MCF 10A (cell line): Measurements from ENCODE around the gene DNM3. TPM values are rescaled to one million over a fixed set of nuclear protein-coding genes. Genes with fewer than 3 reads are reported as not detected.

Source experiments
- BruUV-seq: library from RNA; stranded (reverse); fragments of 400-500 nt; replicated peaks from 2 replicates; lab custom pipeline; 2021; lab: Mats Ljungman, UMichigan
- CTCF ChIA-PET: fragments of 300-600 bp; sonication (Branson Sonifier 250); formaldehyde crosslinking; extraction: SDS; loops from one replicate; lab custom pipeline; 2021; ENCODE audit warnings: antibody characterized with exemption, inconsistent platforms; lab: Yijun Ruan, JAX
- POLR2A ChIA-PET: fragments of 300-600, 350-650 bp; sonication (Branson Sonifier 250); formaldehyde crosslinking; extraction: SDS; loops from one replicate; lab custom pipeline; 2020; ENCODE audit warnings: antibody characterized with exemption, inconsistent platforms; lab: Yijun Ruan, JAX
- DNase-seq: peaks from one replicate; pipeline ENCODE4 v3.0.0-alpha.2; 2018; ENCODE audit not compliant: unreplicated experiment
- H3K27ac Mint-ChIP-seq: one replicate; pipeline ENCODE4 v1.8.0; 2022; ENCODE audit warnings: mild to moderate bottlenecking, low read depth, mixed read lengths; ENCODE audit not compliant: unreplicated experiment
- H3K27me3 Mint-ChIP-seq: one replicate; pipeline ENCODE4 v1.8.0; 2022; ENCODE audit warnings: mixed read lengths; ENCODE audit not compliant: insufficient read depth, unreplicated experiment
- H3K36me3 Mint-ChIP-seq: one replicate; pipeline ENCODE4 v1.8.0; 2022; ENCODE audit warnings: mild to moderate bottlenecking, moderate library complexity, mixed read lengths; ENCODE audit not compliant: insufficient read depth, unreplicated experiment
- H3K4me1 Mint-ChIP-seq: one replicate; pipeline ENCODE4 v1.8.0; 2022; ENCODE audit warnings: mixed read lengths; ENCODE audit not compliant: insufficient read depth, unreplicated experiment
- H3K4me3 Mint-ChIP-seq: one replicate; pipeline ENCODE4 v1.8.0; 2022; ENCODE audit warnings: mild to moderate bottlenecking, moderate library complexity, mixed read lengths; ENCODE audit not compliant: unreplicated experiment
- H3K9me3 Mint-ChIP-seq: one replicate; pipeline ENCODE4 v1.8.0; 2022; ENCODE audit warnings: mixed read lengths; ENCODE audit not compliant: unreplicated experiment
- CTCF ChIP-seq: fragments of 200-600 bp; IDR thresholded peaks from one replicate; pipeline ENCODE4 v1.8.0; 2022; ENCODE audit warnings: antibody characterized with exemption, mild to moderate bottlenecking; ENCODE audit not compliant: unreplicated experiment
- intact Hi-C: fragments of 100-400 bp; cut with micrococcal nuclease; formaldehyde crosslinking; loops from 2 replicates; pipeline ENCODE4 v1.14.1; 2022
- total RNA-seq: library from RNA; stranded (reverse); gene quantifications from 2 replicates; pipeline ENCODE4 v1.2.3, GENCODE V29; 2022

The DNM3 gene
- total RNA-seq, 1 experiment from 2014 or later: 0.68 TPM

- ChIA-PET CTCF (interaction anchor here (0.6 to 1.6 kb wide), 5 partner anchors 9 to 1238 kb away, joined by 3 to 12 read pairs (median 3); no protein-coding TSS in a partner anchor), POLR2A (interaction anchor here (0.6 to 1.4 kb wide), 3 partner anchors 12 to 687 kb away, joined by 3 to 4 read pairs (median 4); no protein-coding TSS in a partner anchor)
- no peak overlapping the region for H3K27ac Mint-ChIP-seq
- intact Hi-C loops: no loop called here
- TF ChIP-seq CTCF: no peak
- no peaks in the 10 kb centered on the region for H3K27me3 Mint-ChIP-seq
- DNase-seq: no peak
- no peaks in the 10 kb centered on the region for H3K36me3 Mint-ChIP-seq
- peaks cover 6% of the 10 kb centered on the region for H3K9me3 Mint-ChIP-seq
- BruUV-seq: no TSS peak
- no peak overlapping the region for H3K4me3 Mint-ChIP-seq
- H3K4me1 Mint-ChIP-seq: no peaks in the 10 kb centered on the region
Measured at GRCh38 chr1:172125812-172126430, 284.6 kb downstream of the DNM3 start.

- H3K9me3 Mint-ChIP-seq: no peaks in the 10 kb centered on the region
- CTCF ChIA-PET: interaction anchor here (0.5 to 1.3 kb wide), 6 partner anchors 11 to 298 kb away, joined by 3 to 8 read pairs (median 3); no protein-coding TSS in a partner anchor
- intact Hi-C loops: no loop called here
- no peaks in the 10 kb centered on the region for H3K36me3 Mint-ChIP-seq
- no TSS peak for BruUV-seq
- no peak overlapping the region for H3K4me3 Mint-ChIP-seq
- no peak for DNase-seq
- no peaks in the 10 kb centered on the region for H3K27me3 Mint-ChIP-seq
- peaks cover 4% of the 10 kb centered on the region for H3K4me1 Mint-ChIP-seq
- TF ChIP-seq CTCF: no peak
- H3K27ac Mint-ChIP-seq: no peak overlapping the region
- POLR2A ChIA-PET: interaction anchor here (1.5 kb wide), 1 partner anchor 21 kb away, joined by 5 read pairs; no protein-coding TSS in a partner anchor
Measured at GRCh38 chr1:172132836-172133235, 291.5 kb downstream of the DNM3 start.

- no peaks in the 10 kb centered on the region for H3K9me3 Mint-ChIP-seq
- H3K36me3 Mint-ChIP-seq: no peaks in the 10 kb centered on the region
- no peak for DNase-seq
- no peak overlapping the region for H3K4me3 Mint-ChIP-seq
- intact Hi-C loops: no loop called here
- CTCF ChIA-PET: interaction anchor here (0.6 to 1.8 kb wide), 7 partner anchors 8 to 291 kb away, joined by 3 to 12 read pairs (median 3); no protein-coding TSS in a partner anchor
- no TSS peak for BruUV-seq
- POLR2A ChIA-PET: interaction anchor here (1.5 kb wide), 1 partner anchor 20 kb away, joined by 5 read pairs; no protein-coding TSS in a partner anchor
- no peaks in the 10 kb centered on the region for H3K27me3 Mint-ChIP-seq
- TF ChIP-seq CTCF: no peak
- no peak overlapping the region for H3K27ac Mint-ChIP-seq
- H3K4me1 Mint-ChIP-seq: peaks cover 4% of the 10 kb centered on the region
Measured at GRCh38 chr1:172134087-172134731, 292.9 kb downstream of the DNM3 start.

GRCh38 chr1:172135076-172135672 is 293.9 kb downstream of the DNM3 start:
- POLR2A ChIA-PET: no interaction called here
- peak; percentile 62 for DNase-seq
- Mint-ChIP-seq H3K4me1 (peaks cover 4% of the 10 kb centered on the region), H3K4me3 (no peak overlapping the region), H3K9me3 (no peaks in the 10 kb centered on the region), H3K27ac (no peak overlapping the region), H3K27me3 (no peaks in the 10 kb centered on the region), H3K36me3 (no peaks in the 10 kb centered on the region)
- intact Hi-C loops: loop anchor here (1.0 kb wide), 1 partner anchor 264 kb away; no protein-coding TSS in a partner anchor
- TF ChIP-seq CTCF: peak; percentile 46
- BruUV-seq: no TSS peak
- CTCF ChIA-PET: interaction anchor here (0.6 to 1.8 kb wide), 6 partner anchors 9 to 290 kb away, joined by 3 to 12 read pairs (median 3); no protein-coding TSS in a partner anchor
